ENCODE results near the gene FBLIM1.
"Not testable (repeated sequence)": the region's sequence is repeated elsewhere in the genome, so short reads cannot be mapped to it uniquely, and the experiment has no call there.

DNA sequence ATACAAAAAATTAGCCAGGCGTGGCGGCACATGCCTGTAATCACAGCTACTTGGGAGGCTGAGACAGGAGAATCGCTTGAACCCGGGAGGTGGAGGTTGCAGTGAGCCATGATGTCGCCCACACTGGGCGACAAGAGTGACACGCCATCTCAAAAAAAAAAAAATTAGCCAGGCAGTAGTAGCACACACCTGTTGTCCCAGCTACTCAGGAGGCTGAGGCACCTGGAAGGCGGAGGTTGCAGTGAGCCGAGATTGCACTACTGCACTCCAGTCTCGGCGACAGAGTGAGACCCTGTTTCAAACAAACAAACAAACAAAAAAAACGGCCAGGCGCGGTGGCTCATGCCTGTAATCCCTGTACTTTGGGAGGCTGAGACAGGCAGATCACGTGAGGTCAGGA is 69.0 kb downstream of the FBLIM1 start:
- not testable (repeated sequence) for TF ChIP-seq ZNF121 (CRISPR knock-in tag; IDR thresholded peaks at IDR 0.05); ELF4 (CRISPR knock-in tag; IDR thresholded peaks at IDR 0.05; ENCODE audit: low read depth); JUN (CRISPR knock-in tag; IDR thresholded peaks at IDR 0.05); NR3C1 (CRISPR knock-in tag; conservative IDR thresholded peaks at IDR 0.05; ENCODE audit: low read depth); TEAD4 (CRISPR knock-in tag; IDR thresholded peaks at IDR 0.05); IRF2 (CRISPR knock-in tag; IDR thresholded peaks at IDR 0.05; ENCODE audit: borderline replicate concordance, low read depth); FOXP1 (CRISPR knock-in tag; IDR thresholded peaks at IDR 0.05; ENCODE audit: borderline replicate concordance)
- TF ChIP-seq, protein P1, sequence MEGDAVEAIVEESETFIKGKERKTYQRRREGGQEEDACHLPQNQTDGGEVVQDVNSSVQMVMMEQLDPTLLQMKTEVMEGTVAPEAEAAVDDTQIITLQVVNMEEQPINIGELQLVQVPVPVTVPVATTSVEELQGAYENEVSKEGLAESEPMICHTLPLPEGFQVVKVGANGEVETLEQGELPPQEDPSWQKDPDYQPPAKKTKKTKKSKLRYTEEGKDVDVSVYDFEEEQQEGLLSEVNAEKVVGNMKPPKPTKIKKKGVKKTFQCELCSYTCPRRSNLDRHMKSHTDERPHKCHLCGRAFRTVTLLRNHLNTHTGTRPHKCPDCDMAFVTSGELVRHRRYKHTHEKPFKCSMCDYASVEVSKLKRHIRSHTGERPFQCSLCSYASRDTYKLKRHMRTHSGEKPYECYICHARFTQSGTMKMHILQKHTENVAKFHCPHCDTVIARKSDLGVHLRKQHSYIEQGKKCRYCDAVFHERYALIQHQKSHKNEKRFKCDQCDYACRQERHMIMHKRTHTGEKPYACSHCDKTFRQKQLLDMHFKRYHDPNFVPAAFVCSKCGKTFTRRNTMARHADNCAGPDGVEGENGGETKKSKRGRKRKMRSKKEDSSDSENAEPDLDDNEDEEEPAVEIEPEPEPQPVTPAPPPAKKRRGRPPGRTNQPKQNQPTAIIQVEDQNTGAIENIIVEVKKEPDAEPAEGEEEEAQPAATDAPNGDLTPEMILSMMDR (IDR thresholded peaks at IDR 0.05): not testable (repeated sequence)
- TF ChIP-seq, protein P2, sequence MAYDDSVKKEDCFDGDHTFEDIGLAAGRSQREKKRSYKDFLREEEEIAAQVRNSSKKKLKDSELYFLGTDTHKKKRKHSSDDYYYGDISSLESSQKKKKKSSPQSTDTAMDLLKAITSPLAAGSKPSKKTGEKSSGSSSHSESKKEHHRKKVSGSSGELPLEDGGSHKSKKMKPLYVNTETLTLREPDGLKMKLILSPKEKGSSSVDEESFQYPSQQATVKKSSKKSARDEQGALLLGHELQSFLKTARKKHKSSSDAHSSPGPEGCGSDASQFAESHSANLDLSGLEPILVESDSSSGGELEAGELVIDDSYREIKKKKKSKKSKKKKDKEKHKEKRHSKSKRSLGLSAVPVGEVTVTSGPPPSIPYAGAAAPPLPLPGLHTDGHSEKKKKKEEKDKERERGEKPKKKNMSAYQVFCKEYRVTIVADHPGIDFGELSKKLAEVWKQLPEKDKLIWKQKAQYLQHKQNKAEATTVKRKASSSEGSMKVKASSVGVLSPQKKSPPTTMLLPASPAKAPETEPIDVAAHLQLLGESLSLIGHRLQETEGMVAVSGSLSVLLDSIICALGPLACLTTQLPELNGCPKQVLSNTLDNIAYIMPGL (CRISPR knock-in tag; IDR thresholded peaks at IDR 0.05): not testable (repeated sequence)
- TF ChIP-seq, protein P3, sequence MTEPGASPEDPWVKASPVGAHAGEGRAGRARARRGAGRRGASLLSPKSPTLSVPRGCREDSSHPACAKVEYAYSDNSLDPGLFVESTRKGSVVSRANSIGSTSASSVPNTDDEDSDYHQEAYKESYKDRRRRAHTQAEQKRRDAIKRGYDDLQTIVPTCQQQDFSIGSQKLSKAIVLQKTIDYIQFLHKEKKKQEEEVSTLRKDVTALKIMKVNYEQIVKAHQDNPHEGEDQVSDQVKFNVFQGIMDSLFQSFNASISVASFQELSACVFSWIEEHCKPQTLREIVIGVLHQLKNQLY (CRISPR knock-in tag; IDR thresholded peaks at IDR 0.05): not testable (repeated sequence)
- TF ChIP-seq, protein P4, sequence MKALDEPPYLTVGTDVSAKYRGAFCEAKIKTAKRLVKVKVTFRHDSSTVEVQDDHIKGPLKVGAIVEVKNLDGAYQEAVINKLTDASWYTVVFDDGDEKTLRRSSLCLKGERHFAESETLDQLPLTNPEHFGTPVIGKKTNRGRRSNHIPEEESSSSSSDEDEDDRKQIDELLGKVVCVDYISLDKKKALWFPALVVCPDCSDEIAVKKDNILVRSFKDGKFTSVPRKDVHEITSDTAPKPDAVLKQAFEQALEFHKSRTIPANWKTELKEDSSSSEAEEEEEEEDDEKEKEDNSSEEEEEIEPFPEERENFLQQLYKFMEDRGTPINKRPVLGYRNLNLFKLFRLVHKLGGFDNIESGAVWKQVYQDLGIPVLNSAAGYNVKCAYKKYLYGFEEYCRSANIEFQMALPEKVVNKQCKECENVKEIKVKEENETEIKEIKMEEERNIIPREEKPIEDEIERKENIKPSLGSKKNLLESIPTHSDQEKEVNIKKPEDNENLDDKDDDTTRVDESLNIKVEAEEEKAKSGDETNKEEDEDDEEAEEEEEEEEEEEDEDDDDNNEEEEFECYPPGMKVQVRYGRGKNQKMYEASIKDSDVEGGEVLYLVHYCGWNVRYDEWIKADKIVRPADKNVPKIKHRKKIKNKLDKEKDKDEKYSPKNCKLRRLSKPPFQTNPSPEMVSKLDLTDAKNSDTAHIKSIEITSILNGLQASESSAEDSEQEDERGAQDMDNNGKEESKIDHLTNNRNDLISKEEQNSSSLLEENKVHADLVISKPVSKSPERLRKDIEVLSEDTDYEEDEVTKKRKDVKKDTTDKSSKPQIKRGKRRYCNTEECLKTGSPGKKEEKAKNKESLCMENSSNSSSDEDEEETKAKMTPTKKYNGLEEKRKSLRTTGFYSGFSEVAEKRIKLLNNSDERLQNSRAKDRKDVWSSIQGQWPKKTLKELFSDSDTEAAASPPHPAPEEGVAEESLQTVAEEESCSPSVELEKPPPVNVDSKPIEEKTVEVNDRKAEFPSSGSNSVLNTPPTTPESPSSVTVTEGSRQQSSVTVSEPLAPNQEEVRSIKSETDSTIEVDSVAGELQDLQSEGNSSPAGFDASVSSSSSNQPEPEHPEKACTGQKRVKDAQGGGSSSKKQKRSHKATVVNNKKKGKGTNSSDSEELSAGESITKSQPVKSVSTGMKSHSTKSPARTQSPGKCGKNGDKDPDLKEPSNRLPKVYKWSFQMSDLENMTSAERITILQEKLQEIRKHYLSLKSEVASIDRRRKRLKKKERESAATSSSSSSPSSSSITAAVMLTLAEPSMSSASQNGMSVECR (CRISPR knock-in tag; IDR thresholded peaks at IDR 0.05; ENCODE audit: borderline replicate concordance): not testable (repeated sequence)

Data from WTC11 (cell line).